Endothelial cell of umbilical vein (primary cell): ENCODE results near the gene FCN1. TPM values are rescaled to one million over a fixed set of nuclear protein-coding genes. Genes with fewer than 3 reads are reported as not detected.

Experiments used
- BruUV-seq: library from RNA; stranded (reverse); fragments of 400-500 nt; replicated peaks from 2 replicates; lab custom pipeline; 2021; lab: Mats Ljungman, UMichigan
- CTCF ChIA-PET: fragments of 300-600, 350-600 bp; sonication (Branson Sonifier 250); formaldehyde crosslinking; loops from one replicate; lab custom pipeline; 2021; ENCODE audit warnings: antibody characterized with exemption, inconsistent platforms; lab: Charles Lee
- POLR2A ChIA-PET: fragments of 300-600, 350-600 bp; sonication (Branson Sonifier 250); formaldehyde crosslinking; loops from one replicate; lab custom pipeline; 2021; ENCODE audit warnings: antibody characterized with exemption, inconsistent platforms; lab: Charles Lee
- DNase-seq: peaks from one replicate; pipeline ENCODE4 v3.0.0-alpha.2; 2011; ENCODE audit warnings: low read depth, low spot score
- FAIRE-seq: peaks from 2 replicates; lab custom pipeline; 2011; peaks lifted over from hg19 to GRCh38; lab: Jason Lieb, UNC
- H2AFZ ChIP-seq: 2 replicates; pipeline ENCODE4 v1.6.0; 2012; ENCODE audit warnings: low read depth, low read length, control low read depth, inconsistent platforms
- H3K27ac ChIP-seq: 2 replicates; pipeline ENCODE4 v1.5.1; 2011; ENCODE audit warnings: low read depth, mild to moderate bottlenecking, control low read depth, low read length, moderate library complexity; ENCODE audit not compliant: insufficient read depth
- H3K27me3 ChIP-seq, 2 experiments: 2 replicates each; pipeline versions ENCODE4 v1.6.0 to v1.6.1; 2011; ENCODE audit warnings: low read length in 2 of 2, mixed read lengths in 1 of 2; ENCODE audit not compliant: control insufficient read depth in 2 of 2, insufficient read depth in 2 of 2
- H3K36me3 ChIP-seq, 2 experiments: 2 replicates in 1 of 2; 3 replicates in 1 of 2; pipeline ENCODE4 v1.5.1; 2011; ENCODE audit warnings: low read length in 2 of 2, mild to moderate bottlenecking in 1 of 2, moderate library complexity in 1 of 2; ENCODE audit not compliant: control insufficient read depth in 2 of 2, insufficient read depth in 2 of 2; ENCODE audit errors: extremely low read depth in 1 of 2
- H3K4me1 ChIP-seq: 3 replicates; pipeline ENCODE4 v1.5.1; 2011; ENCODE audit warnings: mild to moderate bottlenecking, low read length; ENCODE audit not compliant: control insufficient read depth, insufficient read depth; ENCODE audit errors: extremely low read depth
- H3K4me2 ChIP-seq: 2 replicates; pipeline ENCODE4 v1.6.1; 2011; ENCODE audit warnings: low read length, control low read depth, mixed read lengths; ENCODE audit not compliant: insufficient read depth
- H3K4me3 ChIP-seq, 3 experiments: fragments of 200-600 bp in 1 of 3; sonication (generic), shearing (Covaris generic) in 1 of 3; replicated peaks in 1 of 3; 2 replicates each; pipeline ENCODE4 v1.5.1; 2011 to 2016; ENCODE audit warnings: control low read depth in 3 of 3, low read length in 3 of 3, mild to moderate bottlenecking in 2 of 3, inconsistent platforms in 1 of 3, low read depth in 1 of 3, moderate library complexity in 1 of 3; ENCODE audit not compliant: insufficient read depth in 1 of 3
- H3K79me2 ChIP-seq: 2 replicates; pipeline ENCODE4 v1.6.0; 2012; ENCODE audit warnings: low read length, inconsistent platforms; ENCODE audit not compliant: control insufficient read depth, insufficient read depth
- H3K9ac ChIP-seq: replicated peaks from 2 replicates; pipeline ENCODE3; 2011; ENCODE audit warnings: low read length, control low read depth; ENCODE audit not compliant: insufficient read depth; ENCODE audit errors: extremely low read depth
- H3K9me1 ChIP-seq: replicated peaks from 3 replicates; pipeline ENCODE4 v1.6.0; 2011; ENCODE audit warnings: mild to moderate bottlenecking, low read length; ENCODE audit not compliant: control insufficient read depth, insufficient read depth; ENCODE audit errors: extremely low read depth
- H3K9me3 ChIP-seq: replicated peaks from 2 replicates; pipeline ENCODE4 v1.5.1; 2012; ENCODE audit warnings: low read length, inconsistent platforms; ENCODE audit not compliant: control insufficient read depth, insufficient read depth
- H4K20me1 ChIP-seq: replicated peaks from 2 replicates; pipeline ENCODE3; 2011; ENCODE audit warnings: mild to moderate bottlenecking, low read length; ENCODE audit not compliant: control insufficient read depth, insufficient read depth; ENCODE audit errors: extremely low read depth
- CTCF ChIP-seq, 2 donors: IDR thresholded peaks; 1 replicate in 1 of 2; 2 replicates in 1 of 2; pipeline ENCODE4 v1.5.1; 2011; ENCODE audit warnings: low read length in 2 of 2, mild to moderate bottlenecking in 2 of 2, moderate library complexity in 2 of 2, control low read depth in 1 of 2, inconsistent platforms in 1 of 2, low read depth in 1 of 2; ENCODE audit not compliant: insufficient read depth in 1 of 2; ENCODE audit errors: extremely low read depth in 1 of 2
- EZH2 ChIP-seq: IDR thresholded peaks from 2 replicates; pipeline ENCODE4 v1.6.1; 2012; ENCODE audit warnings: borderline replicate concordance, low read depth, mild to moderate bottlenecking, moderate library complexity, low read length, inconsistent platforms; ENCODE audit not compliant: severe bottlenecking
- FOS ChIP-seq: IDR thresholded peaks from 2 replicates; pipeline ENCODE4 v1.6.1; 2011; ENCODE audit warnings: mild to moderate bottlenecking, low read length, moderate library complexity, borderline replicate concordance; ENCODE audit not compliant: insufficient read depth
- GATA2 ChIP-seq: IDR thresholded peaks from 2 replicates; pipeline ENCODE4 v1.7.0; 2011; ENCODE audit warnings: low read depth, mild to moderate bottlenecking, moderate library complexity, mixed read lengths, low read length; ENCODE audit not compliant: insufficient read length, insufficient read depth
- JUN ChIP-seq: IDR thresholded peaks from 2 replicates; pipeline ENCODE4 v1.6.1; 2011; ENCODE audit warnings: borderline replicate concordance, low read depth; ENCODE audit not compliant: insufficient read length, insufficient read depth
- MYC ChIP-seq: IDR thresholded peaks from one replicate; pipeline ENCODE4 v1.6.1; 2011; ENCODE audit warnings: mild to moderate bottlenecking, low read depth, low read length
- POLR2A ChIP-seq: IDR thresholded peaks from 2 replicates; pipeline ENCODE4 v1.6.1; 2012; ENCODE audit warnings: low read depth, mild to moderate bottlenecking, control low read depth, low read length
- POLR2AphosphoS5 ChIP-seq: IDR thresholded peaks from 2 replicates; pipeline ENCODE4 v1.6.1; 2012; ENCODE audit warnings: low read depth, mild to moderate bottlenecking, control low read depth, low read length, moderate library complexity; ENCODE audit not compliant: insufficient read depth
- dilution Hi-C: fragments of 300-500 bp; cut with MboI; formaldehyde crosslinking; loops from one replicate; pipeline ENCODE4 v1.15.0; 2019; ENCODE audit warnings: low sequenced_read_pairs; ENCODE audit not compliant: extremely low pct_ligation_motif_present
- intact Hi-C: fragments of 100-400 bp; cut with micrococcal nuclease; formaldehyde crosslinking; loops from one replicate; pipeline ENCODE4 v1.10.0; 2022
- polyA plus RNA-seq, 4 experiments: library from polyadenylated mRNA; depleted of rRNA in 3 of 4; stranded (reverse) in 3 of 4; unstranded in 1 of 4; fragments of >200 nt; gene quantifications; 2 replicates each; pipeline versions ENCODE4 v1.2.1 to v1.2.3, GENCODE V29; 2011 to 2012; ENCODE audit warnings: missing spikeins in 1 of 4
- total RNA-seq: library from RNA; stranded (reverse); gene quantifications from 2 replicates; pipeline ENCODE4 v1.2.3, GENCODE V29; 2021
- TF ChIP-seq, protein P1 (sequence below): IDR thresholded peaks from 2 replicates; pipeline ENCODE4 v1.6.1; 2011; ENCODE audit not compliant: insufficient read depth, insufficient read length

FCN1 gene
- total and polyA plus RNA-seq, 2 donors (not counting 3 experiments of a cell fraction or from before 2014, with no cell fraction given), result not detected

- Histone ChIP-seq H3K79me2 (no peaks in the 10 kb centered on the region), H3K9me3 (no peaks in the 10 kb centered on the region), H3K4me2 (no peak overlapping the region), H4K20me1 (no peaks in the 10 kb centered on the region), H3K27me3 (peaks cover 0 to under 1% of the 10 kb centered on the region in 2 experiments), H3K36me3 (no peaks in the 10 kb centered on the region), H3K9me1 (no peaks in the 10 kb centered on the region), H3K4me3 (no peak overlapping the region), H3K4me1 (peaks cover 22% of the 10 kb centered on the region), H3K9ac (no peak overlapping the region), H2AFZ (no peak overlapping the region), H3K27ac (no peak overlapping the region)
- POLR2A ChIA-PET, result no interaction called here
- FAIRE-seq, result no peak
- TF ChIP-seq JUN (no peak), POLR2AphosphoS5 (no peak), EZH2 (no peak), GATA2 (no peak), FOS (no peak)
- DNase-seq, result no peak
- dilution Hi-C loops (no loop called here), intact Hi-C loops (no loop called here)
- BruUV-seq, result no TSS peak
- CTCF ChIA-PET, result no interaction called here
Observed at GRCh38 chr9:134892820-134893420, 24.8 kb downstream of the FCN1 start.

GRCh38 chr9:134892221-134892620 lies 25.5 kb downstream of the FCN1 start:
- dilution Hi-C loops, result no loop called here
- CTCF ChIA-PET, result no interaction called here
- no peak overlapping the region for H3K4me3 ChIP-seq
- DNase-seq (no peak), FAIRE-seq (no peak)
- H3K4me1 ChIP-seq, result peaks cover 15% of the 10 kb centered on the region
- POLR2A ChIA-PET, result no interaction called here
- H4K20me1 ChIP-seq, result no peaks in the 10 kb centered on the region
- H3K9me3 ChIP-seq, result no peaks in the 10 kb centered on the region
- H3K36me3 ChIP-seq, result no peaks in the 10 kb centered on the region
- H3K9ac ChIP-seq, result no peak overlapping the region
- H2AFZ ChIP-seq, result no peak overlapping the region
- TF ChIP-seq, protein P1, sequence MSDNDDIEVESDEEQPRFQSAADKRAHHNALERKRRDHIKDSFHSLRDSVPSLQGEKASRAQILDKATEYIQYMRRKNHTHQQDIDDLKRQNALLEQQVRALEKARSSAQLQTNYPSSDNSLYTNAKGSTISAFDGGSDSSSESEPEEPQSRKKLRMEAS, result no peak
- TF ChIP-seq CTCF (IDR thresholded peaks at IDR 0.05; ENCODE audit: extremely low read depth in 1 of 2, insufficient read depth in 1 of 2, low read depth in 1 of 2, low read length in 2 of 2), result no peak
- TF ChIP-seq MYC, result no peak
- TF ChIP-seq JUN, result no peak
- TF ChIP-seq POLR2AphosphoS5, result no peak
- TF ChIP-seq GATA2, result no peak
- TF ChIP-seq EZH2, result no peak
- no peak for TF ChIP-seq FOS
- TF ChIP-seq POLR2A, result no peak
- H3K9me1 ChIP-seq, result no peaks in the 10 kb centered on the region
- no TSS peak for BruUV-seq
- no peak overlapping the region for H3K27ac ChIP-seq
- no peaks in the 10 kb centered on the region for H3K79me2 ChIP-seq
- intact Hi-C loops, result no loop called here
- H3K27me3 ChIP-seq, result peaks cover 0 to 2% of the 10 kb centered on the region in 2 experiments
- no peak overlapping the region for H3K4me2 ChIP-seq
